ENCODE data around the gene CXCL16.

- TF ChIP-seq POLR2A (IDR thresholded peaks at IDR 0.05) (no peak), CTCF (IDR thresholded peaks at IDR 0.05) (no peak)
Measured at GRCh38 chr17:4716081-4716480, 23.6 kb downstream of the CXCL16 start.

Measured in uterus (tissue), 2 donors.